ENCODE data around the gene ASIC3.

ASIC3 gene

DNA sequence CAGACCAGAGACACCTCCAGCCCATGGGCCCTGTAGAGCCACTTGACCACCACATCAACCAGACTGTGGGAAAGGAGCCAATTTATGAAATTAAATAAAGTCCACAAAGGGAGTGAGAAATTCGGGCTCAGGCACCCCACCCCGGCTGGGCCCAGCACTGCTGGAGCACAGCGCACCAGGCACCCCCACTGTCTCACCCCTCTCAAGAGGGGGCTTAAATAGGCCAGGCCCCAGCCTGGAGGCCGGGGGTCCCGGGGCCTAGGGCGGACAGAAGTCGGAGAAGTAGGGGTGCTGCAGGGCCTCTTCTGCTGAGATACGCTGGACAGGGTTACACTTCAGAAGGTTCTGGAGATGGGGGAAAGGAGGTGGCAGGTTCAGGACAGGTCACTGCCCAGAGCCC is 5.4 kb downstream of the ASIC3 start:
- FAIRE-seq (no peak), DNase-seq (ENCODE audit: extremely low spot score, insufficient read length, low read depth) (no peak)

GRCh38 chr7:151056283-151056665 is 7.9 kb downstream of the ASIC3 start:
- no peak for FAIRE-seq
- DNase-seq (ENCODE audit: extremely low spot score, insufficient read length, low read depth): no peak

- FAIRE-seq (no peak), DNase-seq (ENCODE audit: extremely low spot score, insufficient read length, low read depth) (no peak)
Observed at GRCh38 chr7:151056666-151057505, 8.6 kb downstream of the ASIC3 start.

DNA sequence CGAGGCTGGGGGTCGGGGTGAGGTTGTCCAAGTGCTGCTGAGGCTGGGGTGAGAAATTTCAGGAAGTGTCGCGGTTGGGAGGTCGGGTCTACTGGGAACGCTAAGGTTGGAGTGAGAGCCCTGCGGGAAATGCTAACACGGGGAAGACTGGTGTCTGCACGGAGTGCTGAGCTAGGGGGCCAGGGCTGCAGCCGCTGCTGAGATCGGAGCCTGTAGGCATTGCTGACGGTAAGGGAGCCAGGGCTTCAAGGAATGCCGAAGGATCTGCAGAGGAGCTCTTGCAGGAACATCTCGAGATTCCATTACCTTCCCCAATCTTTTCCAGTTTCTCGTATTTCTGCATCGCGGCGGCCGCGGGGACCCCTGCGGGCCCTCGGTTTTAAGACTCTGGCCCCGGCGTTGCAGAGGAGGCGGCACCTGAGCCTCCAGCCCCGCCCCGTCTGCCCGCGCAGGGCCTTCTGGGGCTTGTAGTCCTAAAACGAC is 9.2 kb downstream of the ASIC3 start, which contains the start of gene CDK5:
CDK5 (minus strand) TSS at position 392 of the 483 bp plus-strand sequence; CDS start at position 343, 49 bp downstream.
- DNase-seq (ENCODE audit: extremely low spot score, insufficient read length, low read depth): no peak
- FAIRE-seq: no peak

- FAIRE-seq: peak; percentile 96
Observed at GRCh38 chr7:151057989-151058780, 9.9 kb downstream of the ASIC3 start.

DNA sequence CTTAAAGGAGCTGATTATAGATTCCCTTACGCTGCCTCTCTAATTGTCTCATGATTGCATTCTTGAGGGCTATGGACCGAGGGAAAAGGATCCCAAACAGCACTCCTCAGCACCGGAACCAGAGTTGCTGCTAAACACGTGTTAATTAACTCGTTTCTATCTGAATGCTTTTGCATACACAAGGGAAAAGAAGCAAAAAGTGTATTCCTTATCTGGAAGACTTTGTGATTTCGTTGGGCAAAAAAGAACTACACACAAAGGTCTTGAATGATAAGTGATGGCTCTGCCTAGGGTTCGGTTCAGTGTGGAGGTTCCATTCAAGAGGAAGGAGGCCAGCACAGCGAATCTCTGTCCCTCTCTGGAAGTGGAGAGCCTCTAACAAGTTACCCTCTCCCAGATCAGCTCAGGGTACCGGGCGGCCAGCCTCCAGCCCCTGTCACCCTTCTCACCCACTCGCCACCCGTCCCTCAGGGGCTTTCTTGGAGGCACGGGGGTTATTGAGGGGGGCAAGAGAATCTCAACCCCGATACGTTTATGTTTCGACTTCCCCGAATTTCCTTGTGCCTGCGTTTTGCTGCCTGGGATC is 10.5 kb downstream of the ASIC3 start:
- DNase-seq (ENCODE audit: extremely low spot score, insufficient read length, low read depth): no peak
- FAIRE-seq: no peak

More at GRCh38 chr7:151057989-151058780, 9.9 kb downstream of the ASIC3 start:
- DNase-seq (ENCODE audit: extremely low spot score, insufficient read length, low read depth): peak; percentile 99

GRCh38 chr7:151059367-151060112 is 11.2 kb downstream of the ASIC3 start, which contains the start of gene SLC4A2:
Gene SLC4A2, plus strand, starts transcription at chr7:151059589. Its CDS starts 2,399 bp downstream, at chr7:151061988.
- FAIRE-seq (no peak), DNase-seq (ENCODE audit: extremely low spot score, insufficient read length, low read depth) (peak; percentile 82)

DNA sequence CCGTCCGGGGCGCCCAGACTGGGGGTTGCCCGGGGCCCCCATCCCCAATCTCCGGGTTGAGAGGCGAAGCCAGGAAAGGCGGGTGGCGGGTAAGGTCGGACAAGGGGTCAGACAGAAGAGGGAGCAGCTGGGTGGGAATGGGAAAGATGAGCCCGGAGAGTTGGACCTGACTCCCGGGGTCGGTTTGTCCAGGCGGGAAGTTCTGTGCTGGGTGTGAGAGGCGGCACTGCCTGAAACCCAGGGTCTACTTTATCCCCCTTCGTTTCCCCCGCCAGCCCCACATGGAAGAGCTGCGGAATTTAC is 11.7 kb downstream of the ASIC3 start:
- no peak for FAIRE-seq
- no peak for DNase-seq (ENCODE audit: extremely low spot score, insufficient read length, low read depth)

DNA sequence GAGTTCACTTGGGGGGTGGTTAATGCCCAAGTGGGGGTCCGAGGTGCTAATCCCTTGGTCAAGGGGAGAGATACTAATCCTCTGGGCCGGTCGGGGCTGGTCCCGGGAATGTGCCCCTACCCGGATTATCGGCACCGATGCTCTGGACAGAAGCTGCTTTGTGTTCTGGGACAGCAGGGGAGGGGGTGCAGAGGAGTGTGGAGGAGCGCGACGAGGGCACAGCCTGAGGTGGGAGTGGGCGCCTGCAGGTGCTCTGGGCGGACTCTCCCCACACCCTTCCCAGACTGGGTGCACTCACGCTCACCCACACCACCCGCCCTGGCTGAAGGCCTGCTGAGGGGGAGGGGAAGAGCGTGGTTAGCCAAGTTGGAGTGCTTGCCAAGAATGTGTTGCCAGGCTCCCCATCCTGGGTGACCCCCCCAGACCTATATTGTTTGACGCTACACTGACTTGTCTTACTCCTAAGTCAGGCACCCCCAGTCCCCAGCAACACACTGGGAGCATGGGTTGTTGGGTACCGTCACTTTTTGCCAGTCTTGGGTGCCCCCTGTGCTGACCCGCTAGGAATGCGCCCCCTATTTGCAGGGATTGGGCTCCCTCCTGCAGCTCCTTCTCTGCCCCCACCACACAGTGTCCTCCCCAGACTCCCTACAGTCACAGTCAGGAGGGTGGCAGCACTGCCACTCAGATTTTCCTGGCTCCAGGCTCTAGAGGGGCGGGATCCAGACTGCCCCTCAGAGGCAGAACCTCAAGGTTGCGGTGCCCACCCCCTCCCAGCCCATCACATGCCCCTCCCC is 12.3 kb downstream of the ASIC3 start:
- DNase-seq (ENCODE audit: extremely low spot score, insufficient read length, low read depth) (no peak), FAIRE-seq (no peak)

DNA sequence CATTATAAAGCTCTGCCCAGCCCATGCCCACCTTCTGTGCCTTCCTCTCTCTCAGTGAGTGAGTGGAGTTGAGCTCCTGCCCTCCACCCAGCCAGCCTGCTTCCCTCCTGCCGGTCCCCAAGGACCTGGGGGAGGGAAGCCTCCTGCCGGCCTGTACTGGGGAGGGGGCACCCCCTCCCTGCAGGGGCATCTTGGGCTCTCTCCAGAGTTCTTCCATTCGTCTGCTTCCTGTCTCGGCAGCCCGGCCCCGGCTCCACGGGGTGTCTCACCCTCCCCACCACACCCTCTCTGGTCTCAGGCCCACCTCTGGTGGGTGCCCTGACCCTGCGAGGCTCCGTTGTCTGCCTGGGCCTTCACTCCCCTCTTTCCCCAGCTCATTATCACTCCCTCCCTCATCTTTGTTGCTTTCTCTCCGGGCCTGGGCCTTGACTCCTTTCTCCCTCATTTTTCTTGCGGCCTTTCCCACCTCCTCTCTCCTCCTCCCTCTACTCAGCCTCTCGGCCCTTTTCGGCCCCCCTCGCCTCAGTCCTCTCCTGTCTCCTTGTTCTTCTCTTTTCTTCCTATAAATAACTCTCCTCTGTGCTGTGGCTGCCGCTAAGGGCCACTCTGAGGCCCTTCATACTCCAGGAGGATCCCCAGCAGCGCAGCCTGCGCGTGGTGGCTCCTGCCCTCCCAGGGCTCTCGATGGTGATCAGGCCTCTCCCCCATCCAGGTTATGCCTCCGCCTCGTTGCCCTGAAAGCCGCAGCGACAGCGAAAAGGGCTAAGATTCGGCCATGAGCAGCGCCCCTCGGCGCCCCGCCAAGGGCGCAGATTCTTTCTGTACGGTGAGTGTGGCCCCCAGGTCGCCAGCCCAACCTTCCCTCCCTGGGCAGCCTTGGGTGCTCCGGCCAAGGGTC is 13.1 kb downstream of the ASIC3 start:
- FAIRE-seq (no peak), DNase-seq (ENCODE audit: extremely low spot score, insufficient read length, low read depth) (no peak)

DNA sequence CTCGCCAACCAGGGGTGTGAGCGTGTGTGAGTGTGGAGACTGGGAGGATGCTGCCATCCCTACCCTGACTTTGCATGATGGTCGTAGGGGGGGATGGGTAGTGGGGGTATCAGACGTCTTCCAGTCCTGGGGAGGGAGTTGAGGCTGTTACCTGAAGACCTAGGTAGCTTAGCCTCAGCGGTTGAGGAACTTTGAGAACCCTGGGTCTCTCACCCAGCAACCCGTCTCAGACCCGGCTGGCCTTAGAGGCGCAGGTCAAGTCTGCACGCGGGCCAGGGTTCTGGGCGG is 13.7 kb downstream of the ASIC3 start:
- DNase-seq (ENCODE audit: extremely low spot score, insufficient read length, low read depth) (no peak), FAIRE-seq (no peak)

DNA sequence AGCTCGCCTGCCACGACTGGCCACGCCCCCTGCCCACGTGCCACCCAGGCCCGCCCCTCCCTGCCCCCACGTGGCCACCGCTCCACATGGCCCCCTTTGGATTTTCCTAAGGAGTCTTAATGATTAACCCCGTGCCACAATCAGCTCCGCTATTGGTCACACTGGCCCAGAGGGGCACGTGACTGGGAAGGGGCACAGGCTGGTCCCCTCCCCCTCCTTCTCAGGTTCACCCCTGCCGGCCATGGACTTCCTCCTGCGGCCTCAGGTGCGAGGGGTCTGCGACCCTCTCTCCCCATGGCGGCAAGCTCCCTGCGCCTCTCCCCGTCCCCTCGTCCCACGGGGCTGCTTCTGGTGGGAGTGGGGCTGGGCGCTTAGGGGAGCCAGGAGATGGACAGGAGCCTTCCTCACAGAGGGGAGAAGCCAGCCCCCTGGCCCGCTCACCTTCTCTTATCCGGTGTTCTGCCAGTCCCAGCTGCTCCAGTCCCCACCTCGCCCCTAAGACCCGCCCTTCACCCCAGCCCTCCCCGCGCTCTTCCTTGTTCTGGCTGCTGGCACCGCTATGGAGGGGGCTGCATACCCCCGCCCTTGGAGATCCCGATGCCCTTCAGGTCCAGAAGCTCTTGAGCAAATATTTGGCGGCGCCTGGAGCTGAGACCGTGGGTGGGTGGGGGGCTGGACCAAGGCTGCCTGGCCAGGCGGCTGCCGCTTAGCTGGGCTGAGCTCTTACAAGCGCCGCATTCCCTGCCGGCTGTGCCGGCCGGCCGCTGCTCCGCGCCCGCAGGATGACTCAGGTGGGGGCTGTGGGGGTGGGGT is 14.3 kb downstream of the ASIC3 start:
- no peak for FAIRE-seq
- no peak for DNase-seq (ENCODE audit: extremely low spot score, insufficient read length, low read depth)

DNA sequence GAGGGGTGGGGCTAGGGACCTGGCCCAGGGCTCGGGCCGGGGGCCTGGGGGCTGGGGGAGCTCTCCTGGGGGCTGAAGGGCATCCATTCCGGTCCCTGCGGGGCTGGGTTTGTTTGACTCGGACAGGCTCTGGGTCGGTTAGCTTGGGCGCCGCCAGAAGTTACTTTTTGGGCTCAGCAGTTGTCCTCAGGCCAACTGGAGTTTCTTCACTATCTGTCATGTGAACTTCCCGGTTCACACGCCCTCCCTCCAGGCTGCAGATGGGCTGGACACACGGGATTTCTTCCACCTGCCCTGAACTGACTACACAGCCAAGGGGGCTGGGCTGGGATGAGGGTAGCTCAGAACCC is 14.9 kb downstream of the ASIC3 start:
- FAIRE-seq (no peak), DNase-seq (ENCODE audit: extremely low spot score, insufficient read length, low read depth) (no peak)

GRCh38 chr7:151064454-151064853 is 16.1 kb downstream of the ASIC3 start:
- no peak for DNase-seq (ENCODE audit: extremely low spot score, insufficient read length, low read depth)
- FAIRE-seq: no peak

DNA sequence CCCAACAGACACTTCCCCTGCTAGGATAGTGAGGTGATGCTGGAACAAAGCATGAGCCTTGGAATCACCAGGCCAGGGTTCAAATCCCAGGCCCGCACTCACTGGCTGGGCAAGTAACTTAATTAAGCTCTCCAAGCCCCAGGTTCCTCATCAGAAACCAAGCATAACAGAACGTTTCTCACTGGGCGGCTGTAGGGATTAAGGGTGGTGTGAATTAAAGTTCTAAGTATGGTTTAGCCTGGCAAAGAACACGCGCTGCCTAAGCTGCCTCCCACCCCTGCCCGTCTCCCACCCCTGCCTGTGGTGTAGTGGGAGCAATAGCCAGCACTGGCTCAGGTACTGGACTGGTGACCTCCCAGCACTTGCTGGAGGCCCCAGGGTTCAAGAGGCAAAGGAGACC is 16.7 kb downstream of the ASIC3 start:
- FAIRE-seq (no peak), DNase-seq (ENCODE audit: extremely low spot score, insufficient read length, low read depth) (no peak)

DNA sequence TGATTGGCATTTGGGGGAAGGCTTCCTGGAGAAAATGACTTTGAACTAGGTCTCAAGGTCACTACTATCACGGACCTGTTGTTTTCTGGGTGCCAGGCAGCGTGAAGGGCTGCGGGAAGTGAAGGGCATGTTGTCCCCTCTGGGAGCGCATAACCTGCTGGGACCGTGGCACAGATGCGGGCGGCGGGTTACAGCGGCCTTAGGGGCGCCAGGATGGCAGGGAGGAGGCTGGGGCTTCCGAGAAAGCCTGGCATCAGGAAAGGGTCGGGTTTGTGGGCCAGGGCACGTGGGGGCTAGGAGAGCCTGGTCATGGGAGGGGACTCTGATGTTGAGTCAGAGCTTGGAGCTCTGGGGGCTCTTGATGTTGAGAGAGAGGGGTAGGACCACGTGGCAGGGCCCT is 17.2 kb downstream of the ASIC3 start:
- DNase-seq (ENCODE audit: extremely low spot score, insufficient read length, low read depth) (no peak), FAIRE-seq (no peak)

GRCh38 chr7:151066273-151066974 is 18.1 kb downstream of the ASIC3 start:
- no peak for DNase-seq (ENCODE audit: extremely low spot score, insufficient read length, low read depth)
- no peak for FAIRE-seq

Data from GM18507 (cell line).